ENCODE data around the gene HENMT1.
"Not testable (repeated sequence)": the region's sequence is repeated elsewhere in the genome, so short reads cannot be mapped to it uniquely, and the experiment has no call there.

Gene HENMT1

DNA sequence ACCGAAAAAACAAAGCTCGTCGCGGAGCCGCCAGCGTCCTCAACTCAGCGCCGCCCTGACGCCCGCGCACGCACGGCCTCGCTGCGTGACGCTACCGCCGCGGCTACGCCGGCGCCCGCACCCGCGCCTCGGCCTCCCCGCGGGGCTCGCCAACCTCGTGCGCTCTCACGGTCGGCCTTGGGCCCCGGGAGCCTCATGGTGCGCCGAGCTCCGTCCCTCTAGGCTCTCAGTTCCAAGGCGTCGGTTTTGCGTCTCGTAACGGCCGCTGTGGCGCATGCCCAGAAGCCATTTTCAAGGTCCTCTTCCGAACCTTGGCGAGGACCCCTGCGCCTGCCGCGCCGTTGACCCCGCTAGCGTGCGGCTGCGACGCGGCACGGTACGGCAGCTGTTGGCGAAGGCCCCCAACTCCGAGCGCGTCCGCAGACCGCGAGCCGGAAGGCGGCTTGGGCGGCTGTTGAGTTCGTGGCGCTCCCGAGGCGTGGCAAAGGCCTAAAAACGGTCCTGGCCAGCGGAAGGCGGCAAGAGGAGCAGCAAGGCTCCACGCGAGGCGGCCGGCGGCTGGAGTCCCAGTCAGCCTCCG is at the start of gene HENMT1:
Gene HENMT1, minus strand, starts transcription at position 64 of the 580 bp plus-strand sequence. CDS start 1,209 bp downstream, outside the sequence.
- peak in 1 of 2 donors; percentile 48 for DNase-seq

DNA sequence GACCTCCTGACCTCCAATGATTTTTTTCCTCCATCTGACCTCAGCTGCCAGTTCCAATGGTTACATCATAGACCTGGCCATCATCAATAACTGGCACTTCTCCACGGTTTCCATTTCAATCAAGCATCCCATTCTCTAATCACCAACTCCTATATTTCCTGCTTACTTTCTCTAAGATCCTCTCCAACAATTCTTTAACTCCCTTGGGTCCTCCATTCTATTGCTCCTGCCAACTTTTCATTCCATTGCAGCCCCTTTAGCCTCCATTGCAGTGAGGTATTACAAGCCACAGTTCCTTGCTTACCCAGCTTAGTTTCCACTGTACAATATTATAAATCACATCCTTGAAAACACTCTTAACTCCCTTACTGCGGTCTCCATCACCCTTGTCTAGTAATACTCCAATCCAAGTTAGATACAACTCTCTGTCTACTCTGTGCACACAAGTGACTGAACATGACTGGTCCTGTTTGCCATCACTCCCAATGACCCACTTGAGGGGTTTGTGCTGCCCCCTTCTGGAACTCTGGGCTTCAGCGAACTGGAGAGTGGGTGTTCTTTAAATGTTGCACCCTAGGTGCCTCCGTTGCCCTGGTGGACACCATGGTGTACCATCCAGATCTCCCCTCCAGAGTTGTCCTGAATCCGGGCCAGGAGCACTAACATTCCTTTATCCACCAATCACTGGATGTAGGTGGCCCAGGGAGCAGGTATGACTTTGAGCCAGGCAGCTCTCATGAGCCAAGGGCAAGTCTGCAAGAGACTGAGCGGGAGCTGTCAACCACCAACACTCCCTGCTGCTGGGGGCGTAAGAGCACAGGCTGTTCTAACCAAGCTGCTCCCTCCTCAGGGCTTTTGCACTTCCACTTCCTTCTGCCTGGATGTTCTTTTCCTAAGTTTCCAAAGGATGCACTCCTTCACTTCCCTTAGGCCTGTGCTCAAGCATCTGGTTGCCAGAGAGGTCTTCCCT is 48.1 kb upstream of the HENMT1 start:
- DNase-seq = no peak

DNA sequence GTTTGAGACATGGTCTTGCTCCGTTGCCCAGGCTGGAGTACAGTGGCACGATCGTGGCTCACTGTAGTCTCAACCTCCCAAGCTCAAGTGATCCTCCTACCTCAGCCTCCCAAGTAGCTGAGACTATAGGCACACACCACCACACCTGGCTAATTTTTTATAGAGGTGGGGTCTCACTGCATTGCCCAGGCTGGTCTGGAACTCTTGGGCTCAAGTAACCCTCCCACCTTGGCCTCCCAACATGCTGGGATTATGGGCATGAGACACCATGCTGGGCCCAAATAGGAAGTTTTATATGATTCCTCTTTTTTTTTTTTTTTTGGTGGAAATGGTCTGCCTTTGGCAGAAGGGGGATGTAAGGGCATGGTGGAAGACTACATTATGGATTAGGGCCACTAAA is 45.8 kb upstream of the HENMT1 start:
- DNase-seq = no peak

DNA sequence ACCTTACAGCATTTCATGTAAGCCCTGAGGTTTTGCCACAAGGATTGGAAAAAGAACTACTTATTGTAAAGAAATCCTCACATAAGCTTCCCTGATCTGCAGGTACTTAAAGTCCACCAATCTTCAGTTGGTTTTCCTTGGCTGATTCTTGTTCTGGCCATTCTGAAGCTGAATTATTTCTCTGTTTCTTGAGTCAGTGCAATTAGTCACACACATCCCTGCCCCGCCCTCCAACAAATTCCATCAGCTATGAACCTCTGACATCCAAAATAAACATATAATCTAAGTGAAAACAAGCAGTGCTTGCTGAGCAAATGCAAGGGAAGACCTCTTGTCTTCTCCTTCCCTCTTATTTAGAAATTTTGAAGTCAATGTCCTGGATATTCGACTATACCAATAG is 43.6 kb upstream of the HENMT1 start:
- no peak for DNase-seq

DNA sequence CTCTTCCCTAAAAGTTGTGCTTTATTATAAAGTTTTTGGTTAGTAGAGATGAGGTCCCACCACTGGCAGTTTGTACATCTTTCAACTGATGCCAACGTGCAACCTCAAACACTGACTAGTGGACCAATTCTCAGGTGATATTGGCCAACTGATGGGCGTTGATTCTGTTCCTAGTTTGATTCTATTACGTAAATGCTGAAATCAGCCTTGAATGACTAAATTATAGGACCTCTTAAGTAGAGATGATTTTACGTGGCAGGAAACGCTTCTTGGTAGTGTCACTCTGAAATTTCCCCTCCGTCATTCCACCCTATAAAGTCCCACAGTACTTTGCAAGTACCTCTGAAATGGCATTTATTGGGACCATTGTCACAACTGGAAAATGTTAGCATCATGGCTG is 43.0 kb upstream of the HENMT1 start:
- DNase-seq = no peak

DNA sequence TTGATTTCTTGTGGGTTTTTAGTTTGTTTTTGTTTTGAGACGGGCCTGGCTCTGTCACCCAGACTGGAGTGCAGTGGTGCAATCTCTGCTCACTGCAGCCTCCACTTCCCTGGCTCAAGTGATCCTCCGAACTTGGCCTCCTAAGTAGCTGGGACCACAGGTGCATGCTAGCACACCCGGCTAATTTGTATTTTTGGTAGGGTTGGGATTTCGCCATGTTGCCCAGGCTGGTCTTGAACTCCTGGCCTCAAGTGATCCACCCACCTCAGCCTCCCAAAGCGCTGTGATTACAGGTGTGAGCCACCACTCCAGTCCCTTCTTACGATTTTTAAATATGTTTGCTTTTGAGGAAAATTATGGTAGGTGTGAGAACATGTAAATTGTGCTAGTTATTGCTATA is 41.2 kb upstream of the HENMT1 start:
- DNase-seq = not testable (repeated sequence)

DNA sequence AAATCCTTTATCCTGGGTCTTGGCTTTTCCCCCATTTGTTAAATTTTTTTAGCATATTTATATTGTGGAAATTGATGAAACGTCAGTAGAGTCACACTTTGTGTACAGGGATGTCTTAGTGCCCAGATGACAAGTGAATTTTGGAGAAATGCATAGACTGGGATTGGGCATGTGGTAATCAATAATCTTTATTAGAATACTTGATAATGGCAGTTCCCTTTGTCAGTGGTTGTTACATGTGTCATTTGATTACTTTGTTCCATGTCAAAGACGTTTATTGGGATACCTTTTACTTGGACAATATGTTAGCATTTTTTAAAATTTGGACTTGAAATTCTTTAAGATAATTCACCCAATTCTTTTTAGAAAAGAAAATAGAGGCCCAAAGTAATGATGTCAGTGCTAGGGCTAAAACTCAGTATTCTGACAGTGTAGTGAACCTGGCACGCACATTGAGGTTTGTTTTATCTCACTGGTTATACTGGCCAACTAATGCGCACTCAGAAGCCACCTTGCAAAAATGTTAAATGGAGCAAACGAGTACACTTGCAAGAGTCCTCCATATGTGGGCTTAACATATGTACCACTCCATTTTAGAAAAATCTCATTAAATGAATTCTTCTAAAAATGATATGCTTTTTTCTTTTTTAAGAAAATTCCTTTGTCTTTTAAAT is 40.4 kb upstream of the HENMT1 start:
- no peak for DNase-seq

DNA sequence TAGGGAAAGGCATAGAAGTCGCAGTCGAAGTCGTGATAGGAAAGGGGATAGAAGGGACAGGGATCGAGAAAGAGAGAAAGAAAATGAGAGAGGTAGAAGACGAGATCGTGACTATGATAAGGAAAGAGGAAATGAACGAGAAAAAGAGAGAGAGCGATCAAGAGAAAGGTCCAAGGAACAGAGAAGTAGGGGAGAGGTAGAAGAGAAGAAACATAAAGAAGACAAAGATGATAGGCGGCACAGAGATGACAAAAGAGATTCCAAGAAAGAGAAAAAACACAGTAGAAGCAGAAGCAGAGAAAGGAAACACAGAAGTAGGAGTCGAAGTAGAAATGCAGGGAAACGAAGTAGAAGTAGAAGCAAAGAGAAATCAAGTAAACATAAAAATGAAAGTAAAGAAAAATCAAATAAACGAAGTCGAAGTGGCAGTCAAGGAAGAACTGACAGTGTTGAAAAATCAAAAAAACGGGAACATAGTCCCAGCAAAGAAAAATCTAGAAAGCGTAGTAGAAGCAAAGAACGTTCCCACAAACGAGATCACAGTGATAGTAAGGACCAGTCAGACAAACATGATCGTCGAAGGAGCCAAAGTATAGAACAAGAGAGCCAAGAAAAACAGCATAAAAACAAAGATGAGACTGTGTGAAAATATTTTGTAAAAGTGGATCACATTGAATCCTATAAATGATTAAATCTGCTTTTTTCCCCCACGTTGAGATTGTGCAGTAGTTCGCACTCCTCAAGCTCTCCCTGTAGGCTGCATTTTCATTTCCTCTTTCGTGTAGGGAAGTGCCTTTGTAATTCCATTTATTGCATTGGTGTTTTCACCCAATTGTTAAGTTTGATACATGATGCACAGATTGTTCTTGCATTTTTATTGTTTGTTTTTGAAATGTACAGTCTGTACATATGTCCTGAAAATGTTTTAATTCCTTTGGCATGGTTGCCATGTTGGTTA is 38.8 kb upstream of the HENMT1 start:
- DNase-seq = no peak

DNA sequence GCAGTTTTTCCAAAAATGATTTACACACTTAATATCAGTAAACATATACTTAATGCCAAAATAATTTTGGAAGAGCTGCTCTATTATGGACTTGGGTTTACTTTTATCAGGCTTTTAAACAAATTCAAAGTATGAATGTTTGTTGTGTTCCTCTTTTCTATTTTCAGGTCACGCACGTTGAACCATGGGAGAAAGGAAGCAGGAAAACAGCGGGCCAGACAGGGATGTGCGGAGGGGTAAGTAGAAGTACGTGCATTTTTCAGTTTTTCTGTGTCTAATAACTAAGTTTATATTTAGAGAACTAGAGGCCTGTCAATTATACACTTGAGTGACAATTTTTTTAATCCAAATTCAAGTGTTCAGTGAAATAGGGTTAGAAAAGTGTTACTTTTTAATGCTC is 34.6 kb upstream of the HENMT1 start:
- peak in 1 of 2 donors; percentile 27 for DNase-seq

DNA sequence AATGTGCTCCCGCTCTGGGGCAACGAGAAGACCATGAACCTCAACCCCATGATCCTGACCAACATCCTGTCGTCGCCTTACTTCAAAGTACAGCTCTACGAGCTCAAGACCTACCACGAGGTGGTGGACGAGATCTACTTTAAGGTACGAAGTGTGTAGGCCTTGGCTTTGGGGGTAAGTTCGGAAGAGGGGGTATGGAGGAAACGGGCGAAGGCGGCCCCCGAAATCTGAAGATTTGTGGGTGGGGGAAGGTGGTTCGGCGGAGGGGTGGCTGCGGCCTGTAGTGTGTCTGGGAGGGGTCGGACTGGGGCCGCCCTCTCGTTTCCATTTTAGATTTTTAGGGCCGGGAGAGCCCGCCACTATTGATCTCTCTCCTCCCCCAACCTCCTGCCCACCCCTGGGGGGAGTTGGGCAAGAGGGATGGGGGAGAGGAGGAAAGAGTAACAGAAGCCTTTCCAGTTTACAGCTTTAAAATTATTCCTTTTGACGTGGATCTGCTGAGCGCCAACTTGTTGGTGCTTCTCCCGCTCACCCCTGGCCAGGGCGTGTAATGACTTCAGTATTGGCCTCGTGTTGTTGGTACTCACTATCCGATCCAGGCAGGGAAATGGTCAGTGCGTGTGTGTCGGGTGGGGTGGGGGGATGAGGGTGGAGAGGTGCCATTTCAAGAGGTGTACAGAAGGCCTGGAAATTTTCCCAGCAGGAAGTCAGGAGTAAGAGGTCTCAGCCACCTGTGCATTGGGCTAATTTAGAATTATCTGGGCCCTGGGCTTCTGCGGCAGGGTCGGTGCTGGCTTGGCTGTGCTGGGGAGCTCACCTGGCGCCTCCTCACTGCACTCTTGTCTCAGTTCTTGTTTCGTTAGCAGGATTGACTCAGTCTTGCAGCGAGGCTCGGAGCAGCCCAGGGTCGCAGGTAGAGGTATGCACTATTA is 32.1 kb upstream of the HENMT1 start:
- peak in 1 of 2 donors; percentile 63 for DNase-seq

DNA sequence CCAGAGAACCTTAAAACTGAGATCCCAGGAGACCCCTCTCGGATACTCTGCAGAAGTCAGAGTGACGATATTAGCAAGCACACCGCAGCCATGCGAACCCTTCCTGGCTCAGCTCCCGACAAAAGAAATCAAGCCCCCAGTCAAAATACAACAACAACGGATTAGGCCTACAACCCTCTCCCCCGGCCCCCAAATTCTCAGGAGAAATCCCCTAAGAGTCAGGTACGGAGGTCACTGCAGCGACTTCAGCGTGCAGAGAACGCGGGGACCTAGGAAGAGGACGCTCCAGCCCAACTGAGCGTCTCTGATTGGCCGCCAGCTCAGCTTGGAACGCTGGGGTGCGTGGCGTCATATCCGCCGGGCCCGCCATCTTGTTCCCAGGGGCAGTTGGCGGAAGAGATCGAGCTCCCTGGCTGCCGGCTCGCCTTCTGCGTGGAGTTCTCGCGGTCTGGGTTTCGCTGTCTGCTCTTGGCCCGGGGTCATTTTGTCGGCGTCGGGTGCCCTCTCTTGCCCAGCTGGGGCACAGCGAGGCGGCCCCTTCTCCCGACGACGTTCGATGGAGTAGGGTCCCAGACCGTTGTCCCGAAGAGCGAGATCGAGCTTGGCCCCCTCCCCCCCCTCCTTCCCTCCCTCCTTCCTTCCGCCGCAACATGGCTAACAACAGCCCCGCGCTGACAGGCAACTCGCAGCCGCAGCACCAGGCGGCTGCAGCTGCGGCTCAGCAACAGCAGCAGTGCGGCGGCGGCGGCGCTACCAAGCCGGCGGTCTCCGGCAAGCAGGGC is 31.2 kb upstream of the HENMT1 start, which contains the start of gene PRPF38B:
Gene PRPF38B, plus strand, starts transcription at position 369 of the 782 bp plus-strand sequence. Its CDS starts 282 bp downstream, at position 651.
- peak; percentile 91 to 93 for DNase-seq

DNA sequence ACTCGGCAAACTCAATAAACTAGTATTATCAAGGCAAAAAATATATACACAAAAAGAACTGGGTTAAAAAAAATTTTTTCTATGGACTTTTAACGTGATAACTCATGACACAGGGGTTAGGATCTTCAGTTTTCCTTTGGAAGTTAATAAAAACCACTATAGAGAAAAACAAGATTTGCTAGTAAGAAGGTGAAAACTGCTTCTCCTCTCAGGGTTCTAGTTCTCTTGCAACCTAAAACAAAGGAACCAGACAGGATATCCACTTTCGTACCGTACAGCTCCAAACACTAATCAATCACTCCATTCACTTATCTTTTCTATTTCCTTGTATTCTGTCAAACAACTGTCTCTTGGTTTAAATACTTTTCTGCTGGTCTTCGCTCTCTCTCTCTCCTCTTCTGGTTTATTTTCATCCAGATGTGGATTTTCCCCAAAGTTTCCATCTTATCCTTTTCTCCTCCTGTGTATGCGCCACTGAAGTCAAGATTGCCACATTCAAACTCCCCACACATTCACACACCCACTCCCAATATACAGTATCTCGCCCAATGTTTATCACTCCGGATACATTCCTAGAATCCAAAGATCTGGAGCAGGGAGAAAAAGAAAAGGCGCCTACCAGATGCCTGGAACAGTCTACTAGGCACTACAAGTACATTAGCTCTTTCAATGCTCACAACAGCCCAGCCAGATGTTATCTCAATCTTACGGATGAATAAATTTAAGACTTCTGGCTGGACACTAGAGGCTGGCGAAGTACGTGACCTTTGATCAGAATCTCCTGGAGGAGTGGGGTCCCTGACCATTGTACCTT is 30.4 kb upstream of the HENMT1 start:
- DNase-seq = no peak

DNA sequence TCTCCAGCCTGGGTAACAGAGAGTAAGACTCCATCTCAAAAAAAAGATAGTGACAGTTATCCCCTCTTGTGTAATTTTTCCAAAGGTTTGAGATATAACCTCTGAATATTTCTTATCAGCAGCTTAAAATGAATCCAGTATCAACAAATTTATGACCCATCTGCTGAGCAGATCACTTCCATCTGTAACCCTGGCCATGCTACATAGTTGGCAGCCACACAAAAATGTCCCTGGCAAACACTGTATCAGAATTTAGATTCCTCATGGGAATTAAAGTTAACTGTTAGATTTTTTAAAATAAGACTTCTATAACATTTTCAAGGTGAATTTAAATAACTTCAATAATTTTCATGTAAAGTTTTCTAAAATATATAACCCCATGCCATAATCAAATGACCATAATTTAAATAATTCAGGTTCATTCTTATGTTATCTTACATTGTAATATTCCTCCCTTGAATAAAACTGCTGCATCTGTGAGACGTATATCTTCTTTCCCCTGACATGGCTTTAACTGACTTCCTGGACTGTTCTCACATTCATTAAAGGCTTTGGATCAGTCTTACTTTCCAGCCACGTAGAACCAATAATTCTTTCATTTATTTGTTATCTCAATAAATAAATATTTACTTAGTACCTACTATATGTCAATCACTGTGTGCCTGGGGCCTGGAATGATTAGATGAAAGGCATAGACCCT is 25.9 kb upstream of the HENMT1 start:
- DNase-seq = no peak

DNA sequence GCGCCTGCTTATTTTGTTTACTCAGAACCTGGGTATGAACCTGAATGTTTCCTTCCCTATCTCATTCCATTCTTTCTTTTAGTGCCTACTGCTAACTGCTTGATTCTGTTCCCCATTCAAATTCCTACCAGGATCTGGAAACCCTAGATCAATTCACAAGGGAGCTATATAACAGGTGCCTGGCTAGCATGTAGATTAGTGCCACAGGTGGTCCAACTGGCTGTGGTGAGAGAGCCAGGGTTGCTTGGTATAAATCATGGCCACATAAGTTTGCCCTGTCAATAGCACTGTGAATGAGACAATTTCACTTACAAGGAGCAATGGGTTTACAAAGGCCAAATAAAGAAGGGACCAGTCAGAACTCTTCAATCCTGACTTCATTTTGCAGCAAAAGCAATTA is 24.6 kb upstream of the HENMT1 start:
- DNase-seq = no peak

DNA sequence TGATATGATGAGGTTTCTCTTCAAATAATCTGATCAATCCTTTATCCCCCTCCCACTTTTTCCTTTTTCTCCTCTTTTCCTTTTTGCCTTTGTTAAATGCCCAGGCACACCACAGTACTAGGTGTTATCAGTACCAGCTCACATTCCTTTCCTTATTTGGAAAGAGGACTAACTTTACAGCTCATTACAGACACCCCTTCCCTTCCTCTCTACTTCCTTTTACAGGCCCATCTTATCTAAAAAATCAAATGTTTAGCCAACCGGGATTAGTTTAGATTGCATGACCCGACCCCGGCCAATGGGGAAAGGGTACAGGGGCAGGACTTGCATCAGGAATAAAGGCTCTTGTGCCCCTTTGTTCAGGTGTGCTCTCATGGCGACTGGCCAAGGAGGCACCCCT is 20.8 kb upstream of the HENMT1 start:
- DNase-seq = not testable (repeated sequence)

DNA sequence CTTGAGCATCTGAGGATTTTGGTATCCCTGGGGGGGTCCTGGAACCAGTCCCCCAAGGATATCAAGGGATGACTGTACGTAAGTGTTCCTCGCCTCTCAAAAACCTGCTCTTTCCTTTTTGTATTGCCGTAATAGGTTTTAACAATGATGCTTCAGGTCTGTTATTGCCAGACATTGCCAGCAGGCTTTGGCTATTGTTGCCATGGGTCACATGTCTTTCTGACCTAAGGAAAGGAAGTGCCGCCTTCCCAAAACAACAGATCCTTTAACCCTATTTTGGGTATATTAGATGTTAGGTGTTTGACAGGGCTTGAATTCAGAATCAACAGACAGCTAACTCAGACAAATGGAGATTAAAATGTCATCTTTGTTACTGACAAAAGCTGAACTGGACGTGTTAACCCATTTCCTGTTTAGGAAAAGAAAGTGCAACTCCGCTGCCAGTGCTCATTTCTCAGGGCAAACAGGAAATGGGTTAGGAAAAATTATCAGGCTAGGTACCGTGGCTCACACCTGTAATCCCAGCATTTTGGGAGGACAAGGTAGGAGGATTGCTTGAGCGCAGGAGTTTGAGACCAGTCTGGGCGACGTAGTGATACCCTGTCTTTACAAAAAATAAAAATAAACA is 18.8 kb upstream of the HENMT1 start:
- DNase-seq = no peak

DNA sequence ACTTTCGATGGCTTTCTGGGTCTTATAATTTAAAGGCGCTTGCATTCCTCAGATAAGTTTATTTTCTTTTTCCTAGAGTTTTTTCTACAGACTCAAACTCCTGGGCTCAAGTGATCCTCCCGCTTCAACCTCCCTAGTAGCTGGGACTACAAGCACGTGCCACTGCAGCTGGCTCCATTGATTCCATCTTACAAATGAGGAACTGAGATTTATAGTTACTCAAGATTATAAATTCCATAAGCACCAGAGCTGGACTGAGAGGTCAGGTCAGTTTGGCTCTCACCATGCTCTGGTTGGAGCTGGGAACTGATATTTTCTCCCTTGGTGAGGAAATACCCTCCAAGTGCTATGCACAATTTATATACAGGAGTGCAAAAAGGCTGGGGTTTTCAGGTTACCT is 17.8 kb upstream of the HENMT1 start:
- DNase-seq = no peak

DNA sequence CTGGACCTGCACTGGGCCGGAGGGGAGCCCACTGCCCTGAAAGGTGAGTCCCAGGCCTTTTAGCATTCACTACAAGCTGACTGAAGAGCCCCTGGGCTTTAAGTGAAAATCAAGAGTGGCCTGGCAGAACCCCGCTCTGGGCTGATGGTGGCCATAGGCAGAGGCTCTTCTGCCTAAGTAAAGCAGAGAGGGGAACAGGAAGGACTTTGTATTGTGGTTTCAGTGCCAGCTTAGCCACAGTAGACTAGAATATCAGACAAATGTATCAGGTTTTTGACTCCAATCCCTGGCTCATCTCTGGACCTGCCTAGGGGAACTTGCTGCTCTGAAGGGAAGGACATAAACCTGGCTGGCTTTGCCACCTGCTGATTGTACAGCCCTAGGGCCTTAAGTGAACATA is 10.2 kb upstream of the HENMT1 start:
- no peak for DNase-seq

Measured in hippocampal formation (tissue), 2 donors.